ENCODE data around the gene DKK2.

- TF ChIP-seq, protein P1, sequence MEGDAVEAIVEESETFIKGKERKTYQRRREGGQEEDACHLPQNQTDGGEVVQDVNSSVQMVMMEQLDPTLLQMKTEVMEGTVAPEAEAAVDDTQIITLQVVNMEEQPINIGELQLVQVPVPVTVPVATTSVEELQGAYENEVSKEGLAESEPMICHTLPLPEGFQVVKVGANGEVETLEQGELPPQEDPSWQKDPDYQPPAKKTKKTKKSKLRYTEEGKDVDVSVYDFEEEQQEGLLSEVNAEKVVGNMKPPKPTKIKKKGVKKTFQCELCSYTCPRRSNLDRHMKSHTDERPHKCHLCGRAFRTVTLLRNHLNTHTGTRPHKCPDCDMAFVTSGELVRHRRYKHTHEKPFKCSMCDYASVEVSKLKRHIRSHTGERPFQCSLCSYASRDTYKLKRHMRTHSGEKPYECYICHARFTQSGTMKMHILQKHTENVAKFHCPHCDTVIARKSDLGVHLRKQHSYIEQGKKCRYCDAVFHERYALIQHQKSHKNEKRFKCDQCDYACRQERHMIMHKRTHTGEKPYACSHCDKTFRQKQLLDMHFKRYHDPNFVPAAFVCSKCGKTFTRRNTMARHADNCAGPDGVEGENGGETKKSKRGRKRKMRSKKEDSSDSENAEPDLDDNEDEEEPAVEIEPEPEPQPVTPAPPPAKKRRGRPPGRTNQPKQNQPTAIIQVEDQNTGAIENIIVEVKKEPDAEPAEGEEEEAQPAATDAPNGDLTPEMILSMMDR (IDR thresholded peaks at IDR 0.05; ENCODE audit: insufficient read depth, low read length), result no peak
- no peak for TF ChIP-seq POLR2AphosphoS5 (IDR thresholded peaks at IDR 0.05; ENCODE audit: low read depth)
- TF ChIP-seq, protein P2, sequence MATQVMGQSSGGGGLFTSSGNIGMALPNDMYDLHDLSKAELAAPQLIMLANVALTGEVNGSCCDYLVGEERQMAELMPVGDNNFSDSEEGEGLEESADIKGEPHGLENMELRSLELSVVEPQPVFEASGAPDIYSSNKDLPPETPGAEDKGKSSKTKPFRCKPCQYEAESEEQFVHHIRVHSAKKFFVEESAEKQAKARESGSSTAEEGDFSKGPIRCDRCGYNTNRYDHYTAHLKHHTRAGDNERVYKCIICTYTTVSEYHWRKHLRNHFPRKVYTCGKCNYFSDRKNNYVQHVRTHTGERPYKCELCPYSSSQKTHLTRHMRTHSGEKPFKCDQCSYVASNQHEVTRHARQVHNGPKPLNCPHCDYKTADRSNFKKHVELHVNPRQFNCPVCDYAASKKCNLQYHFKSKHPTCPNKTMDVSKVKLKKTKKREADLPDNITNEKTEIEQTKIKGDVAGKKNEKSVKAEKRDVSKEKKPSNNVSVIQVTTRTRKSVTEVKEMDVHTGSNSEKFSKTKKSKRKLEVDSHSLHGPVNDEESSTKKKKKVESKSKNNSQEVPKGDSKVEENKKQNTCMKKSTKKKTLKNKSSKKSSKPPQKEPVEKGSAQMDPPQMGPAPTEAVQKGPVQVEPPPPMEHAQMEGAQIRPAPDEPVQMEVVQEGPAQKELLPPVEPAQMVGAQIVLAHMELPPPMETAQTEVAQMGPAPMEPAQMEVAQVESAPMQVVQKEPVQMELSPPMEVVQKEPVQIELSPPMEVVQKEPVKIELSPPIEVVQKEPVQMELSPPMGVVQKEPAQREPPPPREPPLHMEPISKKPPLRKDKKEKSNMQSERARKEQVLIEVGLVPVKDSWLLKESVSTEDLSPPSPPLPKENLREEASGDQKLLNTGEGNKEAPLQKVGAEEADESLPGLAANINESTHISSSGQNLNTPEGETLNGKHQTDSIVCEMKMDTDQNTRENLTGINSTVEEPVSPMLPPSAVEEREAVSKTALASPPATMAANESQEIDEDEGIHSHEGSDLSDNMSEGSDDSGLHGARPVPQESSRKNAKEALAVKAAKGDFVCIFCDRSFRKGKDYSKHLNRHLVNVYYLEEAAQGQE (IDR thresholded peaks at IDR 0.05; ENCODE audit: insufficient replicate concordance, low read depth), result peak; percentile 56
- no peak for TF ChIP-seq GABPA (IDR thresholded peaks at IDR 0.05; ENCODE audit: low read depth)
Measured at GRCh38 chr4:107034996-107035818, 906 bp downstream of the DKK2 start.
